KMS-11 (cell line): ENCODE measurements around the gene FHAD1.

ENCODE experiments used
- H2AFZ ChIP-seq: fragments of 200-600 bp; sonication (generic); 2 replicates; pipeline ENCODE4 v1.6.1; 2016; ENCODE audit warnings: antibody characterized with exemption, mixed run types, low read depth
- H3K27ac ChIP-seq: fragments of 200-600 bp; sonication (generic); 2 replicates; pipeline ENCODE4 v1.6.1; 2016; ENCODE audit warnings: mild to moderate bottlenecking, mixed run types
- H3K27me3 ChIP-seq: fragments of 200-600 bp; sonication (generic); 2 replicates; pipeline ENCODE4 v1.6.1; 2017; ENCODE audit warnings: mild to moderate bottlenecking, low read depth, mixed run types, moderate library complexity; ENCODE audit not compliant: insufficient read depth
- H3K36me3 ChIP-seq: fragments of 200-600 bp; sonication (generic); 2 replicates; pipeline ENCODE4 v1.6.1; 2017; ENCODE audit warnings: mild to moderate bottlenecking, mixed run types; ENCODE audit not compliant: insufficient read depth
- H3K4me1 ChIP-seq: fragments of 200-600 bp; sonication (generic); 2 replicates; pipeline ENCODE4 v1.6.1; 2016; ENCODE audit warnings: mild to moderate bottlenecking, low read depth, mixed run types; ENCODE audit not compliant: poor library complexity, severe bottlenecking
- H3K4me2 ChIP-seq: fragments of 200-600 bp; sonication (generic); 2 replicates; pipeline ENCODE4 v1.7.0; 2016; ENCODE audit warnings: mild to moderate bottlenecking, mixed run types
- H3K4me3 ChIP-seq: fragments of 200-600 bp; sonication (generic); IDR thresholded peaks from 2 replicates; pipeline ENCODE4 v1.6.1; 2017; ENCODE audit warnings: low read depth, low read length, mixed read lengths; ENCODE audit not compliant: insufficient read depth
- H3K79me2 ChIP-seq: fragments of 200-600 bp; sonication (generic); 2 replicates; pipeline ENCODE4 v1.6.1; 2016; ENCODE audit warnings: low read depth, mixed run types; ENCODE audit not compliant: insufficient read depth
- H3K9ac ChIP-seq: fragments of 200-600 bp; sonication (generic); 2 replicates; pipeline ENCODE4 v1.6.1; 2016; ENCODE audit warnings: mild to moderate bottlenecking, mixed run types
- H4K20me1 ChIP-seq: fragments of 200-600 bp; sonication (generic); 2 replicates; pipeline ENCODE4 v1.6.1; 2016; ENCODE audit warnings: mild to moderate bottlenecking, mixed run types; ENCODE audit not compliant: insufficient read depth
- CTCF ChIP-seq: fragments of 200-600 bp; sonication (generic); conservative IDR thresholded peaks from 2 replicates; pipeline ENCODE4 v1.6.1; 2017; ENCODE audit warnings: low read depth, mild to moderate bottlenecking, antibody characterized with exemption, low read length, moderate library complexity, mixed read lengths

Gene FHAD1

DNA sequence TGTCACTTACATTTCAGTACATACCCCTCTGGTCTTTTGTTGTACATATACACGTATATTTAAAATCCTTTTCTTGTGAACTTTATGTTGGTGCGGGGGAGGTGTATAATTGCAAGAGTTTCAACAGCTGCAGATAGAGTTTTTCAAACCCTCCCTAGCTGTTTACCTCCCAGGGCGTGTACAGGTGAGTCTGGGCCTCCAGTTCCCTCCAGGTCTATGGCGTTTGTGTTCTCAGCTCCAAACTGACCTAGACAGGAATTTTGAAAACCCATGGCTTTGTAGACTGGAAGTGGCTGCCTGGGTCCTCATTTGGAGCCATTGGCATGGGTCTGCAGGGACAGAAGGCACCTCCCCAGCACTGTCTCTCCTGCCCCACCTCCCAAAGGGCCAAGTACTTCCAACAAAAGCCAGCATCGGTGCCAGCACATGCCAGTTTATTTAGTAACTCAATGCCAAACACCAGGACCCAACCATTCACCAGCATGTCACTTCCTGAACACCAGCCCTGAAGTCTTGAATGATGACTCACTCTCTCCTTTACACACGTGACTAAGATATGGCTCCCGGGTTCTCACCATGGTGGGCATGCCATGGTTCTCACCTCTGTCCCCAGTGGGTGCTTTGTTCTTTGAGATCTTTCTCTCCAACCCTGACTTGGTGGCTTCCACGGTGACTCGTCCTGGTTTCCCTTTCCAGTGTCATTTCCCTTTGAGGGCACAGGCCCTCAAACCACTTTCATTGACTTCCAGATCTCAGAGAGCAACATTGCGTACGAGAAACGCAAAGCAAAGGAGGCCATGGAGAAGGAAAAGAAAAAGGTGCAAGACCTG lies 105.3 kb downstream of the FHAD1 start:
- no peak overlapping the region for H3K4me3 ChIP-seq
- H3K27ac ChIP-seq = no peak overlapping the region

DNA sequence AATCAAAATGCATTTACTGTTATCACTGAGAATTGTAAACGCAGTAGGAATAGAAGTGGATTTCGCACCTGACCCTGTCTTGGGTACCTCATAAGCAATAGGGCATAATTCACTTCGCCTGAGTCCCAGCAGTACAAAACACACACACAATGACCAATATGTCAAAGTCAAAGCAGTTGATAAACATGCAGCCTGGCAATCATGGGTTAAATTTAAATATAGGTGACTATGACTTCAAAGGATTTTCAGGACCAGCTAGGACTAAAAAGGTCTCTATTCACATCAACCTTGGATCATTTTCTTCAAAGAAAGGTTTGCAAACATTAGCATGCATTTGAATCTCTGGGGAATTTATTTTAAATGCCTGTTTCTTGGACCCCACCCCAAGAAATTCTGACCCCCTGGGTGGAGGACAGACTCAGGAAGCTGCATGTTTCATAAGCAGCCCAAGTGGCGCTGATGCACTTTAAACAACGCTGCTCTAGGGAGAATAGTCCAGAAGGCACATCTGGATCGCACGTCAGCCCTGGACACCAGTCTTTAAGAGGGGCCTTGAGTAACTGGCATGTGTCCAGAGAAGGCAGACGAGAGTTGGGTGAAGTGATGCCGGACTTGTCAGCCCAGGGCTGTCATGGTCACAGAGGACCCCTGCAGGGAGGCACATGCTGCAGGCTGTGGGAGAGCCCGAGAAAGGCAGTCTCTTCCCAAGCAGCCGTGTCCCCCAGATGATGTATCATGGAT lies 107.0 kb downstream of the FHAD1 start:
- Histone ChIP-seq H3K36me3 (no peaks in the 10 kb centered on the region), H3K4me3 (no peak overlapping the region), H3K27me3 (peaks cover 7% of the 10 kb centered on the region; the same call in 1 of the 2 replicates), H3K4me2 (no peak overlapping the region), H3K9ac (no peak overlapping the region), H4K20me1 (no peaks in the 10 kb centered on the region), H3K4me1 (no peaks in the 10 kb centered on the region), H3K79me2 (no peaks in the 10 kb centered on the region), H3K27ac (no peak overlapping the region), H2AFZ (no peak overlapping the region)
- no peak for TF ChIP-seq CTCF

More for the DNA sequence above, 105.3 kb downstream of the FHAD1 start:
- no peak overlapping the region for H2AFZ ChIP-seq
- H3K4me1 ChIP-seq = no peaks in the 10 kb centered on the region
- no peak overlapping the region for H3K9ac ChIP-seq
- H3K36me3 ChIP-seq = no peaks in the 10 kb centered on the region
- no peaks in the 10 kb centered on the region for H4K20me1 ChIP-seq
- H3K79me2 ChIP-seq = no peaks in the 10 kb centered on the region
- H3K27me3 ChIP-seq = peaks cover 16% of the 10 kb centered on the region; the same call in 1 of the 2 replicates
- no peak for TF ChIP-seq CTCF
- H3K4me2 ChIP-seq = no peak overlapping the region

- no peak for TF ChIP-seq CTCF
- H4K20me1 ChIP-seq = no peaks in the 10 kb centered on the region
- no peak overlapping the region for H3K4me3 ChIP-seq
- H3K9ac ChIP-seq = no peak overlapping the region
- H3K4me1 ChIP-seq = no peaks in the 10 kb centered on the region
- no peak overlapping the region for H2AFZ ChIP-seq
- H3K27ac ChIP-seq = no peak overlapping the region
- H3K27me3 ChIP-seq = peaks cover 7% of the 10 kb centered on the region; the same call in 1 of the 2 replicates
- no peaks in the 10 kb centered on the region for H3K79me2 ChIP-seq
- no peaks in the 10 kb centered on the region for H3K36me3 ChIP-seq
- no peak overlapping the region for H3K4me2 ChIP-seq
Observed at GRCh38 chr1:15354580-15354965, 107.5 kb downstream of the FHAD1 start.

- peaks cover 7% of the 10 kb centered on the region; the same call in 1 of the 2 replicates for H3K27me3 ChIP-seq
- no peak overlapping the region for H3K4me2 ChIP-seq
- no peaks in the 10 kb centered on the region for H3K79me2 ChIP-seq
- no peaks in the 10 kb centered on the region for H3K36me3 ChIP-seq
- H3K4me1 ChIP-seq = no peaks in the 10 kb centered on the region
- no peak overlapping the region for H3K9ac ChIP-seq
- TF ChIP-seq CTCF = no peak
- H3K4me3 ChIP-seq = no peak overlapping the region
- H3K27ac ChIP-seq = no peak overlapping the region
- H2AFZ ChIP-seq = no peak overlapping the region
- H4K20me1 ChIP-seq = no peaks in the 10 kb centered on the region
Observed at GRCh38 chr1:15355968-15356625, 109.1 kb downstream of the FHAD1 start.
